Neural cell (in vitro differentiated cells): Measurements from ENCODE around the gene BRD3OS. TPM values are rescaled to one million over a fixed set of nuclear protein-coding genes. Genes with fewer than 3 reads are reported as not detected.

ENCODE experiments used
- H2AFZ ChIP-seq: fragments of 200-600, 300-800 bp; sonication (generic), shearing (Covaris generic); 2 replicates; pipeline ENCODE4 v1.6.0; 2014; ENCODE audit warnings: low read depth, mild to moderate bottlenecking, antibody characterized with exemption, low read length, moderate library complexity
- H3F3A ChIP-seq: fragments of 200-600 bp; shearing (Covaris generic); 2 replicates; pipeline ENCODE4 v1.6.1; 2016; ENCODE audit warnings: mild to moderate bottlenecking, moderate library complexity, mixed read lengths, antibody characterized with exemption, low read length; ENCODE audit not compliant: insufficient read depth, poor library complexity, severe bottlenecking
- H3K27ac ChIP-seq: fragments of 200-600, 300-800 bp; sonication (generic), shearing (Covaris generic); 2 replicates; pipeline ENCODE4 v1.5.1; 2014; ENCODE audit warnings: mild to moderate bottlenecking, low read length, moderate library complexity
- H3K27me3 ChIP-seq: fragments of 300-800, 200-600 bp; sonication (generic), shearing (Covaris generic); 2 replicates; pipeline ENCODE4 v1.6.0; 2014; ENCODE audit warnings: mild to moderate bottlenecking, low read depth, low read length, moderate library complexity; ENCODE audit not compliant: insufficient read depth
- H3K36me3 ChIP-seq: fragments of 300-800, 200-600 bp; sonication (generic), shearing (Covaris generic); 2 replicates; pipeline ENCODE4 v1.5.1; 2014; ENCODE audit warnings: mild to moderate bottlenecking, antibody characterized with exemption, low read length, moderate library complexity; ENCODE audit not compliant: insufficient read depth
- H3K4me2 ChIP-seq: fragments of 300-800, 200-600 bp; sonication (generic), shearing (Covaris generic); 2 replicates; pipeline ENCODE4 v1.6.0; 2014; ENCODE audit warnings: mild to moderate bottlenecking, low read length
- H3K4me3 ChIP-seq: fragments of 300-800, 200-600 bp; sonication (generic), shearing (Covaris generic); 2 replicates; pipeline ENCODE4 v1.5.1; 2014; ENCODE audit warnings: mild to moderate bottlenecking, low read length, moderate library complexity
- H3K79me2 ChIP-seq: fragments of 200-600 bp; shearing (Covaris generic); replicated peaks from 2 replicates; pipeline ENCODE4 v1.6.0; 2014; ENCODE audit warnings: mild to moderate bottlenecking, low read length, moderate library complexity; ENCODE audit not compliant: insufficient read depth
- H3K9ac ChIP-seq: fragments of 300-800, 200-600 bp; sonication (generic), shearing (Covaris generic); 2 replicates; pipeline ENCODE4 v1.6.1; 2016; ENCODE audit warnings: mild to moderate bottlenecking, low read length, mixed read lengths
- H3K9me2 ChIP-seq: fragments of 200-600 bp; shearing (Covaris generic); 2 replicates; pipeline ENCODE4 v1.6.1; 2016; ENCODE audit warnings: mild to moderate bottlenecking, low read length, mixed read lengths; ENCODE audit not compliant: insufficient read depth
- H3K9me3 ChIP-seq: fragments of 200-600, 300-800 bp; sonication (generic), shearing (Covaris generic); 2 replicates; pipeline ENCODE4 v1.6.1; 2016; ENCODE audit warnings: mild to moderate bottlenecking, mixed run types, low read length, moderate library complexity, mixed read lengths
- H4K20me1 ChIP-seq: fragments of 200-600 bp; shearing (Covaris generic); 2 replicates; pipeline ENCODE4 v1.6.1; 2016; ENCODE audit warnings: mild to moderate bottlenecking, mixed run types; ENCODE audit not compliant: insufficient read depth
- EP300 ChIP-seq: fragments of 450-650 bp; conservative IDR thresholded peaks from 2 replicates; pipeline ENCODE4 v1.6.1; 2014; ENCODE audit warnings: antibody characterized with exemption, mild to moderate bottlenecking, moderate library complexity; ENCODE audit not compliant: poor library complexity, severe bottlenecking
- EZH2 ChIP-seq: fragments of 200-600, 300-800 bp; shearing (Covaris generic), sonication (generic); IDR thresholded peaks from 2 replicates; pipeline ENCODE4 v1.6.1; 2014; ENCODE audit warnings: antibody characterized with exemption, low read length, borderline replicate concordance, mild to moderate bottlenecking; ENCODE audit not compliant: insufficient read depth, poor library complexity, severe bottlenecking
- POLR2AphosphoS5 ChIP-seq: IDR thresholded peaks from 2 replicates; pipeline ENCODE4 v1.6.1; 2012
- RAD21 ChIP-seq: fragments of 450-650 bp; conservative IDR thresholded peaks from 2 replicates; pipeline ENCODE4 v1.6.1; 2014; ENCODE audit warnings: antibody characterized with exemption, mild to moderate bottlenecking, moderate library complexity
- SMC3 ChIP-seq: fragments of 450-650 bp; conservative IDR thresholded peaks from 2 replicates; pipeline ENCODE4 v1.6.1; 2014; ENCODE audit warnings: antibody characterized with exemption, mild to moderate bottlenecking, moderate library complexity; ENCODE audit not compliant: poor library complexity
- TAF1 ChIP-seq: IDR thresholded peaks from 2 replicates; pipeline ENCODE4 v1.6.1; 2012; ENCODE audit warnings: low read depth
- polyA plus RNA-seq: library from polyadenylated mRNA; depleted of rRNA; stranded (reverse); fragments of >200 nt; gene quantifications from 2 replicates; pipeline ENCODE4 v1.2.3, GENCODE V29; 2014
- TF ChIP-seq, protein P1 (sequence below): IDR thresholded peaks from 2 replicates; pipeline ENCODE4 v1.6.1; 2012; ENCODE audit warnings: borderline replicate concordance
- TF ChIP-seq, protein P2 (sequence below): fragments of 450-650 bp; IDR thresholded peaks from 2 replicates; pipeline ENCODE4 v1.5.1; 2014; ENCODE audit warnings: antibody characterized with exemption, mild to moderate bottlenecking, moderate library complexity; ENCODE audit not compliant: poor library complexity, severe bottlenecking

The BRD3OS gene
- polyA plus RNA-seq, 1 donor from 2014 or later: 49.5 TPM

DNA sequence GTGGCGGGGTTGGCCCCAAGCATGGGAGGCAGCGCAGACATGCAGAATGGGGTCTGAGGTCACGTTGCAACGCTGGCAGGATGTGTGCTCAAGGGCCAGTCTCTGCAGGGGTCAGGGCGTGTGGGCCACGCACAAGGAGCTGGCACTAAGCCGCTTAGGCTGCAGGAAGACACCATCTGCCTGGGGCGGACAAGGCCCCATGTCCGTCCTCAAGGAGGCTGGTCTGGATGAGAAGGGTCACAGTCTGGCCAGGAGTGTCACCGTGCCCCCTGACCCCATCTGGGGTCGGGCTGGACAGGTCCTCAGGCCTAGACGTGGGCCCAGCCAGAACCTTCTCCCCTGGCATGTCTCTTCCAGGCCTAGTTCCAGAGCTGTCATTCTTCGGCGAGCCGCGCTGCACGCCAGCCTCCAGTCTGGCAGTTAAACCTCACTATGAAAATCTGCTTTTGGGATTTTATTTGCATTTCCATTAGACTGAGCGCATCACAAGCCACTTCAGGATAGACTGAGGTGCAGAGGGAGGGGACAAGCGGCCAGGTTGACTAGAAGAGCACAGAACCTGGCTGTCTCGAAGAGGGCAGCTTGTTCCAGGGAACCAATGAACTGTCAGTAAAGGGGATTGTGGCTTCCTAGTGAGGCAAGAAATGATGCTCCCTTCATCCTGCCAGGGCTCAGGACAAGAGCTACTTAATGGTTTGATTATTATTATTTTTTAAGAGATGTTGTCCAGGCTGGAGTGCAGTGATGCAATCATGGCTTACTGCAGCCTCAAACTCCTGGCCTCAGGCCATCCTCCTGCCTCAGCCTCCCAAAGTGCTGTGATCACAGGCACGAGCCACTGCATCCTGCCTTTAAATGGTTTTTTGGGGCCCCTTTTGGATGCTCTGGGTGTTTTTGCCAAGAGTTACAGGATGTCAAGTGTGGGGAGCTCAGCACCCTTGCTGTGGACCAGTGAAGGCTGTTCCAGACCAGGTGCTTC, 4.3 kb downstream of the BRD3OS start:
- no peak overlapping the region for H3K9ac ChIP-seq
- H3F3A ChIP-seq: no peaks in the 10 kb centered on the region
- H3K79me2 ChIP-seq: peaks cover 12% of the 10 kb centered on the region
- H3K9me3 ChIP-seq: no peaks in the 10 kb centered on the region
- H3K4me2 ChIP-seq: no peak overlapping the region
- no peak for TF ChIP-seq SMC3
- TF ChIP-seq POLR2AphosphoS5: no peak
- TF ChIP-seq, protein P1, sequence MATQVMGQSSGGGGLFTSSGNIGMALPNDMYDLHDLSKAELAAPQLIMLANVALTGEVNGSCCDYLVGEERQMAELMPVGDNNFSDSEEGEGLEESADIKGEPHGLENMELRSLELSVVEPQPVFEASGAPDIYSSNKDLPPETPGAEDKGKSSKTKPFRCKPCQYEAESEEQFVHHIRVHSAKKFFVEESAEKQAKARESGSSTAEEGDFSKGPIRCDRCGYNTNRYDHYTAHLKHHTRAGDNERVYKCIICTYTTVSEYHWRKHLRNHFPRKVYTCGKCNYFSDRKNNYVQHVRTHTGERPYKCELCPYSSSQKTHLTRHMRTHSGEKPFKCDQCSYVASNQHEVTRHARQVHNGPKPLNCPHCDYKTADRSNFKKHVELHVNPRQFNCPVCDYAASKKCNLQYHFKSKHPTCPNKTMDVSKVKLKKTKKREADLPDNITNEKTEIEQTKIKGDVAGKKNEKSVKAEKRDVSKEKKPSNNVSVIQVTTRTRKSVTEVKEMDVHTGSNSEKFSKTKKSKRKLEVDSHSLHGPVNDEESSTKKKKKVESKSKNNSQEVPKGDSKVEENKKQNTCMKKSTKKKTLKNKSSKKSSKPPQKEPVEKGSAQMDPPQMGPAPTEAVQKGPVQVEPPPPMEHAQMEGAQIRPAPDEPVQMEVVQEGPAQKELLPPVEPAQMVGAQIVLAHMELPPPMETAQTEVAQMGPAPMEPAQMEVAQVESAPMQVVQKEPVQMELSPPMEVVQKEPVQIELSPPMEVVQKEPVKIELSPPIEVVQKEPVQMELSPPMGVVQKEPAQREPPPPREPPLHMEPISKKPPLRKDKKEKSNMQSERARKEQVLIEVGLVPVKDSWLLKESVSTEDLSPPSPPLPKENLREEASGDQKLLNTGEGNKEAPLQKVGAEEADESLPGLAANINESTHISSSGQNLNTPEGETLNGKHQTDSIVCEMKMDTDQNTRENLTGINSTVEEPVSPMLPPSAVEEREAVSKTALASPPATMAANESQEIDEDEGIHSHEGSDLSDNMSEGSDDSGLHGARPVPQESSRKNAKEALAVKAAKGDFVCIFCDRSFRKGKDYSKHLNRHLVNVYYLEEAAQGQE: no peak
- TF ChIP-seq EZH2: no peak
- TF ChIP-seq, protein P2, sequence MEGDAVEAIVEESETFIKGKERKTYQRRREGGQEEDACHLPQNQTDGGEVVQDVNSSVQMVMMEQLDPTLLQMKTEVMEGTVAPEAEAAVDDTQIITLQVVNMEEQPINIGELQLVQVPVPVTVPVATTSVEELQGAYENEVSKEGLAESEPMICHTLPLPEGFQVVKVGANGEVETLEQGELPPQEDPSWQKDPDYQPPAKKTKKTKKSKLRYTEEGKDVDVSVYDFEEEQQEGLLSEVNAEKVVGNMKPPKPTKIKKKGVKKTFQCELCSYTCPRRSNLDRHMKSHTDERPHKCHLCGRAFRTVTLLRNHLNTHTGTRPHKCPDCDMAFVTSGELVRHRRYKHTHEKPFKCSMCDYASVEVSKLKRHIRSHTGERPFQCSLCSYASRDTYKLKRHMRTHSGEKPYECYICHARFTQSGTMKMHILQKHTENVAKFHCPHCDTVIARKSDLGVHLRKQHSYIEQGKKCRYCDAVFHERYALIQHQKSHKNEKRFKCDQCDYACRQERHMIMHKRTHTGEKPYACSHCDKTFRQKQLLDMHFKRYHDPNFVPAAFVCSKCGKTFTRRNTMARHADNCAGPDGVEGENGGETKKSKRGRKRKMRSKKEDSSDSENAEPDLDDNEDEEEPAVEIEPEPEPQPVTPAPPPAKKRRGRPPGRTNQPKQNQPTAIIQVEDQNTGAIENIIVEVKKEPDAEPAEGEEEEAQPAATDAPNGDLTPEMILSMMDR: no peak
- H4K20me1 ChIP-seq: no peaks in the 10 kb centered on the region
- H3K36me3 ChIP-seq: no peaks in the 10 kb centered on the region
- H2AFZ ChIP-seq: no peak overlapping the region
- no peaks in the 10 kb centered on the region for H3K27me3 ChIP-seq
- H3K4me3 ChIP-seq: no peak overlapping the region
- H3K9me2 ChIP-seq: no peaks in the 10 kb centered on the region
- H3K27ac ChIP-seq: no peak overlapping the region

DNA sequence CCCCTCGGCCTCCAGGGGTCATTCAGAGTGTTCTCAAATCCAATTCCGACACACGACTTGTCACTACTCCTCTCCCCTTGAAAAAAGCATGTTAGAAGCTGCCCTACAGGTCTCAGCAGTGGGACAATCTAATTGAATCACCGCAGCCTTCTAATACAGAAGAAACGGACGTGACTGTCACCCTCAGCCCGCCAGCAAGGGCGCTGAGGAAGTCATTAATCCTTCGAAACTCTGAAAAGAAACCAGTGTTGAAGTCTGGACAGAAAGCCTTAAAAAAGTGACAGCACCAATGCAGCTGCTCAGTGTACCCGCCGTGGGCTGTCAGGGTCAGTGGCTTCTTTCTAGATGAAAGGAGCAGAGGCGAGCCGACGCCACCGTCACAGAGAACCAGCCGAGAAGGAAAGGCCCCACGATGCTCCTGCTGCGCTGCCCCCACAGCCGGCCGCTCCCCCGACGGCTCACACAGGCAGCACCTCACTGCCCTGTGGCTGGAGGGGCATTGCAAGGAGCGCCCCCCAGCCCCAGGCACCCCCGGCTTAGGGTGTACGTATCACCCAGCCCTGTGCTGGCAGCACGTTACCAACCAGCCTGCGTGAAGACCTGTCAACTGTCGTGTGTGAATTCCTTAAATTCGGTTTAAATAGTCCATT, 5.7 kb downstream of the BRD3OS start:
- Histone ChIP-seq H3K9me2 (no peaks in the 10 kb centered on the region), H3F3A (no peaks in the 10 kb centered on the region), H4K20me1 (no peaks in the 10 kb centered on the region), H3K4me3 (no peak overlapping the region), H3K27ac (no peak overlapping the region), H2AFZ (no peak overlapping the region), H3K9me3 (no peaks in the 10 kb centered on the region), H3K27me3 (no peaks in the 10 kb centered on the region), H3K79me2 (peaks cover 8% of the 10 kb centered on the region), H3K4me2 (no peak overlapping the region), H3K9ac (no peak overlapping the region), H3K36me3 (no peaks in the 10 kb centered on the region)
- no peak for TF ChIP-seq EZH2
- no peak for TF ChIP-seq POLR2AphosphoS5
- no peak for TF ChIP-seq TAF1
- no peak for TF ChIP-seq SMC3
- TF ChIP-seq RAD21: no peak
- no peak for TF ChIP-seq EP300
- TF ChIP-seq, protein P2: no peak
- TF ChIP-seq, protein P1: no peak
